Mesenchymal stem cell (in vitro differentiated cells and primary cell): ENCODE results near the gene C11orf52.
A peak's percentile ranks its signal among the peaks of the same experiment; 100 is the strongest.

Source experiments
- DNase-seq: peaks from one replicate; pipeline ENCODE4 v3.0.0-alpha.2; 2013
- H2AFZ ChIP-seq: one replicate; pipeline ENCODE4 v1.6.1; 2013; ENCODE audit warnings: low read depth, mild to moderate bottlenecking, control low read depth, inconsistent platforms, low read length, moderate library complexity
- H2AK5ac ChIP-seq: 2 replicates; pipeline ENCODE4 v1.6.1; 2013; ENCODE audit warnings: low read length, moderate library complexity, mild to moderate bottlenecking, inconsistent platforms; ENCODE audit not compliant: severe bottlenecking
- H2BK120ac ChIP-seq: one replicate; pipeline ENCODE4 v1.6.1; 2013; ENCODE audit warnings: low read depth, mild to moderate bottlenecking, inconsistent platforms, low read length, moderate library complexity
- H2BK12ac ChIP-seq, 2 experiments: one replicate each; pipeline ENCODE4 v1.6.1; 2013; ENCODE audit warnings: inconsistent platforms in 2 of 2, low read length in 2 of 2, mild to moderate bottlenecking in 2 of 2, moderate library complexity in 2 of 2, control low read depth in 1 of 2
- H2BK15ac ChIP-seq: one replicate; pipeline ENCODE4 v1.6.1; 2013; ENCODE audit warnings: mild to moderate bottlenecking, low read depth, inconsistent platforms; ENCODE audit not compliant: poor library complexity, severe bottlenecking
- H2BK5ac ChIP-seq: 2 replicates; pipeline ENCODE4 v1.6.1; 2013; ENCODE audit warnings: low read depth, mild to moderate bottlenecking, low read length, control low read depth, inconsistent platforms; ENCODE audit not compliant: poor library complexity, severe bottlenecking
- H3K14ac ChIP-seq, 2 experiments: one replicate each; pipeline ENCODE4 v1.6.1; 2013; ENCODE audit warnings: inconsistent platforms in 2 of 2, low read length in 2 of 2, control low read depth in 1 of 2, mild to moderate bottlenecking in 1 of 2, moderate library complexity in 1 of 2
- H3K18ac ChIP-seq, 2 experiments: one replicate each; pipeline ENCODE4 v1.6.1; 2013; ENCODE audit warnings: inconsistent platforms in 2 of 2, low read length in 2 of 2, control low read depth in 1 of 2, low read depth in 1 of 2, mild to moderate bottlenecking in 1 of 2
- H3K23ac ChIP-seq, 2 experiments: one replicate each; pipeline ENCODE4 v1.6.1; 2013; ENCODE audit warnings: inconsistent platforms in 2 of 2, low read length in 2 of 2, mild to moderate bottlenecking in 2 of 2, moderate library complexity in 2 of 2, control low read depth in 1 of 2
- H3K27ac ChIP-seq: 2 replicates; pipeline ENCODE4 v1.5.1; 2013; ENCODE audit warnings: mild to moderate bottlenecking, moderate library complexity, low read length, control low read depth, inconsistent platforms; ENCODE audit not compliant: poor library complexity, severe bottlenecking
- H3K27me3 ChIP-seq, 2 experiments: 2 replicates each; pipeline versions ENCODE4 v1.6.1 to v1.7.0; 2013; ENCODE audit warnings: low read length in 2 of 2, mild to moderate bottlenecking in 2 of 2, moderate library complexity in 2 of 2, control low read depth in 1 of 2, inconsistent platforms in 1 of 2; ENCODE audit not compliant: control insufficient read depth in 1 of 2, insufficient read depth in 1 of 2
- H3K36me3 ChIP-seq, 2 experiments: 2 replicates each; pipeline versions ENCODE4 v1.6.1 to v1.7.0; 2013; ENCODE audit warnings: low read length in 2 of 2, control low read depth in 1 of 2, inconsistent platforms in 1 of 2, low read depth in 1 of 2, mild to moderate bottlenecking in 1 of 2; ENCODE audit not compliant: insufficient read depth in 2 of 2, control insufficient read depth in 1 of 2
- H3K4ac ChIP-seq, 2 experiments: one replicate each; pipeline ENCODE4 v1.6.1; 2013; ENCODE audit warnings: inconsistent platforms in 2 of 2, low read length in 2 of 2, mild to moderate bottlenecking in 2 of 2, moderate library complexity in 2 of 2, control low read depth in 1 of 2, low read depth in 1 of 2
- H3K4me1 ChIP-seq: 2 replicates; pipeline ENCODE4 v1.6.1; 2013; ENCODE audit warnings: low read depth, low read length, control low read depth; ENCODE audit not compliant: control insufficient read depth, insufficient read depth
- H3K4me2 ChIP-seq: 2 replicates; pipeline ENCODE4 v1.6.1; 2013; ENCODE audit warnings: low read length, mild to moderate bottlenecking, inconsistent platforms; ENCODE audit not compliant: poor library complexity, severe bottlenecking
- H3K4me3 ChIP-seq, 2 experiments: 2 replicates each; pipeline versions ENCODE4 v1.5.1 to v1.7.0; 2013; ENCODE audit warnings: low read length in 2 of 2, mild to moderate bottlenecking in 2 of 2, control low read depth in 1 of 2, low read depth in 1 of 2; ENCODE audit not compliant: insufficient read depth in 1 of 2
- H3K79me1 ChIP-seq: replicated peaks from 2 replicates; pipeline ENCODE4 v1.6.1; 2013; ENCODE audit warnings: mild to moderate bottlenecking, control low read depth, low read length, inconsistent platforms; ENCODE audit not compliant: poor library complexity, severe bottlenecking
- H3K9ac ChIP-seq: 2 replicates; pipeline ENCODE4 v1.7.0; 2013; ENCODE audit warnings: mild to moderate bottlenecking, low read length, moderate library complexity
- H3K9me3 ChIP-seq: 2 replicates; pipeline ENCODE4 v1.7.0; 2013; ENCODE audit warnings: mild to moderate bottlenecking, low read length; ENCODE audit not compliant: control insufficient read depth
- H4K8ac ChIP-seq: one replicate; pipeline ENCODE4 v1.6.1; 2013; ENCODE audit warnings: inconsistent platforms, mild to moderate bottlenecking, low read length, moderate library complexity
- H4K91ac ChIP-seq: one replicate; pipeline ENCODE4 v1.6.1; 2013; ENCODE audit warnings: mild to moderate bottlenecking, low read length, inconsistent platforms
- WGBS: methylation state at CpG from one replicate; pipeline ENCODE4 v1.1.7; 2013; ENCODE audit warnings: mixed read lengths; 5-methylcytosine and 5-hydroxymethylcytosine counted together

The C11orf52 gene

DNA sequence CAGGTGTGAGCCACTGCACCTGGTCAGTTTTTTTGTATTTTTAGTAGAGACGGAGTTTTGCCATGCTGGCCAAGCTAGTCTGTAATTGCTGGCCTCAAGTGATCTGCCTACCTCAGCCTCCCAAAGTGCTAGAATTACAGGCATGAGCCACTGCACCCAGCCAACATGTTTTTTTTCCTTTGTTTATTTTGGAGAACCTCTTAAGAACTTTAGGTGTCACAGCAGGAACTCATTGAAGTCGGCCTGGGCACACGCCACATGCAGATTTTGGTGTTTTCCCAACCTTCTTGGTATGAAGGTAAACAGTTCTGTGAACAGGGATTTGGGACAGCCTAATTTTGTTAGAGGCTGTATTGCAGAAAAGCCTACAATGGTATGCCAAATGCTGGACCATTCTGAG lies 27.8 kb downstream of the C11orf52 start:
- H2BK5ac ChIP-seq = no peak overlapping the region
- no peak overlapping the region for H3K23ac ChIP-seq
- H3K4me1 ChIP-seq = peaks cover 2% of the 10 kb centered on the region
- H3K79me1 ChIP-seq = peaks cover 16% of the 10 kb centered on the region
- no peak overlapping the region for H2BK15ac ChIP-seq
- no peak overlapping the region for H3K27ac ChIP-seq
- H2BK12ac ChIP-seq = no peak overlapping the region
- no peak overlapping the region for H3K4me2 ChIP-seq
- H3K36me3 ChIP-seq = no peaks in the 10 kb centered on the region
- H2AFZ ChIP-seq = no peak overlapping the region
- no peak overlapping the region for H3K18ac ChIP-seq
- no peak overlapping the region for H4K91ac ChIP-seq
- H3K27me3 ChIP-seq = no peaks in the 10 kb centered on the region
- no peak overlapping the region for H3K9ac ChIP-seq
- WGBS = 89% methylated on average over 3 of the region's 3 CpGs
- H3K4ac ChIP-seq = no peak overlapping the region
- H3K14ac ChIP-seq = no peak overlapping the region
- no peak for DNase-seq
- H2AK5ac ChIP-seq = no peak overlapping the region
- H4K8ac ChIP-seq = no peak overlapping the region
- no peaks in the 10 kb centered on the region for H3K9me3 ChIP-seq
- no peak overlapping the region for H2BK120ac ChIP-seq
- no peak overlapping the region for H3K4me3 ChIP-seq

DNA sequence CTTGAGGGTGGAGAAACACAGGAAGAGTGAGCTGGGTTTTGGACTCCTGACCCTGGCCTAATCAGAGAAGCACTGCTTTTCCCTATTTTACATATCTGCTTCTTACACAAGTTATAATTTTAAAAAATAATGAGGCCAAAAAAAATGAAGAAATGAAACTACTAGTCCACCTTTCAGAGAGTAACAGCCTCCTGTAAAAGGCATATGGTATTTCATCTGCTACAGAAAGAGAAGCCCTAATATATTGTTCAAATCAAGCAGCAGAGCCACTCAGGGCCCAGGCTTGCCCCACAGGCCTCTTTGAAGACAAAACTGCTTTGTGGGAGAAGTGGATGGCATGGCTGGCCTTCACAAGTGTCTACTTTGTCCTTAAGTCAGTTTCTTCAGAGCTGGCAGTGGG lies 28.4 kb downstream of the C11orf52 start:
- Histone ChIP-seq H2AFZ (no peak overlapping the region), H3K79me1 (peaks cover 12% of the 10 kb centered on the region), H3K4me2 (no peak overlapping the region), H3K14ac (no peak overlapping the region), H3K27ac (no peak overlapping the region), H2AK5ac (no peak overlapping the region), H3K36me3 (no peaks in the 10 kb centered on the region), H2BK120ac (no peak overlapping the region), H3K27me3 (no peaks in the 10 kb centered on the region), H3K9me3 (no peaks in the 10 kb centered on the region), H4K91ac (no peak overlapping the region), H3K9ac (no peak overlapping the region), H3K23ac (no peak overlapping the region), H3K4ac (no peak overlapping the region), H4K8ac (no peak overlapping the region), H2BK5ac (no peak overlapping the region), H3K4me1 (peaks cover 2% of the 10 kb centered on the region), H2BK12ac (no peak overlapping the region), H3K18ac (no peak overlapping the region), H2BK15ac (no peak overlapping the region), H3K4me3 (no peak overlapping the region)
- no peak for DNase-seq

DNA sequence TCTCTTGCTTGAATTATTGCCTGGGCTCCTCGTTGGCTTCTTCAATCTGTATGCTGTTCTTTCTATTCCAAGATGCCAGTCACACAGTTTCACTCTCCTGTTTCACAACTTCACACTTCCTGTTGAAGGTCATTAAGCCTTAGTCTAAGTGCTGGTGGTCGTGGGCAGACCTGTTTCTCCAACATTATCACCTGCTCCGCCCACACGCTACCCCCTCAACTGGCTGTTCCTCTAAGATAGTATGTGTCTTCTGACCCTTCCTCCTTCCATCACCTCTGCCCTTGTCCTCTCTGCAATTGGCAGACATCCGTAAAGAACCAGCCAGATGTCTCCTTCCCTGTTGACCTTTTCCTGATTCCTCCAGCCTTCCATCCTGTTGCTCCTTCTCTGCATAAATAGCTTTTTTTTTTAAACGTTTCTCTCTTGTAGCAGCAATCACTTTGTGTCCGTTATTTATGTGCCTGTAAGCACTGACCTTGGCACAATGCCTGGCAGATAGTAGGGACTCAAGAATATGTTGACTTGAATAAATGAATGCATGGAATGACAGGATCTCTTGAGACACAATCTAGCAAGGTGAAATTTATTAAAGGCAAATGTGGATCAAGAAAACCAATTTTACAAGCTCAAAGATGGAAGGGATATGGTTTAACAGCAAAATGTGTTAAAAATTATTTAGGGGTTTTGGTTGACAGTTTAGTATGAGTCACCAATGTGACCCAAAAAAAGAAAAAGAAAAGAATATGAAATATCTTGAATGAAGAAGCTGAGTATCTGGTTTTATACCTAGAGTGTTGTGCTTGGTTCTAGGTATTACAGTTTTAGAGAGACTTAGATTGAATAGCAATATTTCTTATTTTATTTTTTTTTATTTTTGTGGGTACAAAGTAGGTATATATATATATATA lies 31.1 kb downstream of the C11orf52 start:
- Histone ChIP-seq H3K4me1 (peaks cover 2% of the 10 kb centered on the region), H3K27me3 (no peaks in the 10 kb centered on the region), H3K4ac (no peak overlapping the region), H4K8ac (no peak overlapping the region), H3K4me3 (no peak overlapping the region), H3K9ac (no peak overlapping the region), H3K27ac (no peak overlapping the region), H3K14ac (no peak overlapping the region), H2BK5ac (no peak overlapping the region), H4K91ac (no peak overlapping the region), H2AK5ac (no peak overlapping the region), H3K9me3 (no peaks in the 10 kb centered on the region), H2BK15ac (no peak overlapping the region), H3K23ac (no peak overlapping the region), H3K4me2 (no peak overlapping the region), H2BK12ac (no peak overlapping the region), H3K36me3 (no peaks in the 10 kb centered on the region), H2AFZ (no peak overlapping the region), H3K18ac (no peak overlapping the region), H2BK120ac (no peak overlapping the region), H3K79me1 (peaks cover 12% of the 10 kb centered on the region)
- DNase-seq = peak; percentile 21
- WGBS = 48% methylated on average over 7 of the region's 7 CpGs

DNA sequence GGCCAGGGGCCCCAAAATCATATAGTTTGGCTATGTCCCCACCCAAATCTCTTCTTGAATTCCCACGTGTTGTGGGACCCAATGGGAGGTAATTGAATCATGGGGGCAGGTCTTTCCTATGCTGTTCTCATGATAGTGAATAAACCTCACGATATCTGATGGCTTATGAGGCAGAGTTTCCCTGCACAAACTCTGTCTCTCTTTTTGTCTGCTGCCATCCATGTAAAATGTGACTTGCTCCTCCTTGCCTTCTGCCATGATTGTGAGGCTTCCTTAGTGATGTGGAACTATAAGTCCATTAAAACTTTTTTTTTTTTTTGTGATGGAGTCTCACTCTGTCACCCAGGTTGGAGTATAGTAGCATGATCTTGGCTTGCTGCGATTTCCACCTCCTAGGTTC lies 32.9 kb downstream of the C11orf52 start:
- H3K4me3 ChIP-seq = no peak overlapping the region

More for the DNA sequence above, 32.9 kb downstream of the C11orf52 start:
- WGBS = 97% methylated on average over 3 of the region's 3 CpGs
- Histone ChIP-seq H2AFZ (no peak overlapping the region), H3K27me3 (no peaks in the 10 kb centered on the region), H3K9ac (no peak overlapping the region), H3K4ac (no peak overlapping the region), H3K4me1 (peaks cover under 1% of the 10 kb centered on the region), H4K8ac (no peak overlapping the region), H3K27ac (no peak overlapping the region), H2BK5ac (no peak overlapping the region), H3K36me3 (no peaks in the 10 kb centered on the region), H2BK120ac (no peak overlapping the region), H3K79me1 (peaks cover 8% of the 10 kb centered on the region), H3K4me2 (no peak overlapping the region), H2BK12ac (no peak overlapping the region), H3K18ac (no peak overlapping the region), H2BK15ac (no peak overlapping the region), H3K23ac (no peak overlapping the region), H3K14ac (no peak overlapping the region), H2AK5ac (no peak overlapping the region), H4K91ac (no peak overlapping the region), H3K9me3 (no peaks in the 10 kb centered on the region)
- no peak for DNase-seq
